Left lung (tissue), 14 donors: ENCODE measurements around the gene RLIM. TPM values are rescaled to one million over a fixed set of nuclear protein-coding genes. Genes with fewer than 3 reads are reported as not detected.
"Not testable (repeated sequence)": the region's sequence is repeated elsewhere in the genome, so short reads cannot be mapped to it uniquely, and the experiment has no call there.

Source experiments
- ATAC-seq: fragments of 200-7000 bp; cut with Tn5 transposase; one replicate; pipeline ENCODE4 v1.9.1; 2020; ENCODE audit warnings: moderate library complexity
- DNase-seq, 4 donors: peaks; one replicate each; pipeline ENCODE4 v3.0.0-alpha.2; 2013 to 2020
- H3K27ac ChIP-seq, 2 donors: fragments of 200-600 bp; sonication (generic) in 1 of 2; one replicate each; pipeline versions ENCODE4 v1.5.0 to v1.8.0; 2020 to 2021
- H3K27me3 ChIP-seq, 2 donors: fragments of 200-600 bp; sonication (generic) in 1 of 2; one replicate each; pipeline versions ENCODE4 v1.5.0 to v1.8.0; 2020 to 2021
- H3K36me3 ChIP-seq, 2 donors: fragments of 200-600 bp; sonication (generic) in 1 of 2; one replicate each; pipeline versions ENCODE4 v1.5.0 to v1.8.0; 2020 to 2021
- H3K4me1 ChIP-seq, 2 donors: fragments of 200-600 bp; one replicate each; pipeline ENCODE4 v1.8.0; 2021
- H3K4me3 ChIP-seq, 2 donors: fragments of 200-600 bp; sonication (generic) in 1 of 2; one replicate each; pipeline versions ENCODE4 v1.5.0 to v1.8.0; 2020 to 2021; ENCODE audit warnings: mild to moderate bottlenecking in 1 of 2
- H3K9me3 ChIP-seq, 2 donors: fragments of 200-600 bp; sonication (generic) in 1 of 2; one replicate each; pipeline versions ENCODE4 v1.5.0 to v1.8.0; 2020 to 2021
- CTCF ChIP-seq, 2 donors: fragments of 200-600 bp; sonication (generic) in 1 of 2; IDR thresholded peaks; one replicate each; pipeline versions ENCODE4 v1.5.0 to v1.8.0; 2021; ENCODE audit warnings: antibody characterized with exemption in 2 of 2
- intact Hi-C, 2 donors: fragments of 100-400 bp; cut with DNase I; formaldehyde crosslinking; loops; one replicate each; pipeline versions ENCODE4 v1.11.2 to v1.14.2; 2022
- long read RNA-seq, 12 donors: library from polyadenylated mRNA in 2 of 12; unstranded in 2 of 12; transcript quantifications; one replicate each; pipeline ENCODE4 v2.0.0 and lab custom pipeline, GENCODE V29; 2019 to 2026
- polyA plus RNA-seq, 6 donors: library from polyadenylated mRNA; unstranded; fragments of 120-200 nt; gene quantifications; one replicate each; pipeline ENCODE4 v1.2.1, GENCODE V29; 2013; ENCODE audit not compliant: insufficient read length in 6 of 6
- total RNA-seq, 2 donors: library from RNA; stranded (reverse); fragmentation: NEBNext Ultra II Directional; extraction: Animal tissue kit (Norgen Biotek cat#: 25700); gene quantifications; one replicate each; pipeline ENCODE4 v1.2.1, GENCODE V29; 2021
- donor health status: DM: no; HTN: yes; CAD: no.
- donor health status: DM: no; HTN: no; CAD: no.

RLIM gene
- total RNA-seq, result 10 to 100 TPM; 31.6 to 40.6 TPM
- polyA plus RNA-seq, result 10 to 100 TPM; 25.3 to 30.7 (median 27.4) TPM
- long read RNA-seq, donor 1, full-length matches to known transcripts, result 16 of 16 reads
- long read RNA-seq, donor 1, partial matches to known transcripts, result 0 of 16 reads
- long read RNA-seq, donor 1, other reads (novel, unspliced or antisense), result 0 of 16 reads
- long read RNA-seq, donor 2, full-length matches to known transcripts, result 5 of 5 reads
- long read RNA-seq, donor 2, partial matches to known transcripts, result 0 of 5 reads
- long read RNA-seq, donor 2, other reads (novel, unspliced or antisense), result 0 of 5 reads
- long read RNA-seq, donor 3, full-length matches to known transcripts, result 9 of 9 reads
- long read RNA-seq, donor 3, partial matches to known transcripts, result 0 of 9 reads
- long read RNA-seq, donor 3, other reads (novel, unspliced or antisense), result 0 of 9 reads
- long read RNA-seq, donor 4, full-length matches to known transcripts, result 2 of 4 reads
- long read RNA-seq, donor 4, partial matches to known transcripts, result 0 of 4 reads
- long read RNA-seq, donor 4, other reads (novel, unspliced or antisense), result 2 of 4 reads
- long read RNA-seq, donor 5, full-length matches to known transcripts, result 5 of 5 reads
- long read RNA-seq, donor 5, partial matches to known transcripts, result 0 of 5 reads
- long read RNA-seq, donor 5, other reads (novel, unspliced or antisense), result 0 of 5 reads
- long read RNA-seq, donor 6, full-length matches to known transcripts, result 2 of 2 reads
- long read RNA-seq, donor 6, partial matches to known transcripts, result 0 of 2 reads
- long read RNA-seq, donor 6, other reads (novel, unspliced or antisense), result 0 of 2 reads
- long read RNA-seq, donor 7, full-length matches to known transcripts, result 1 of 1 reads
- long read RNA-seq, donor 7, partial matches to known transcripts, result 0 of 1 reads
- long read RNA-seq, donor 7, other reads (novel, unspliced or antisense), result 0 of 1 reads
- long read RNA-seq, donor 8, full-length matches to known transcripts, result 4 of 4 reads
- long read RNA-seq, donor 8, partial matches to known transcripts, result 0 of 4 reads
- long read RNA-seq, donor 8, other reads (novel, unspliced or antisense), result 0 of 4 reads
- long read RNA-seq, donor 9, result 0 reads
- long read RNA-seq, donor 10, partial matches to known transcripts, result 0 of 5 reads
- long read RNA-seq, donor 10, other reads (novel, unspliced or antisense), result 5 of 5 reads
- long read RNA-seq, donor 11, full-length matches to known transcripts, result 7 of 7 reads
- long read RNA-seq, donor 11, partial matches to known transcripts, result 0 of 7 reads
- long read RNA-seq, donor 11, other reads (novel, unspliced or antisense), result 0 of 7 reads
- long read RNA-seq, donor 12, full-length matches to known transcripts, result 3 of 3 reads
- long read RNA-seq, donor 12, partial matches to known transcripts, result 0 of 3 reads
- long read RNA-seq, donor 12, other reads (novel, unspliced or antisense), result 0 of 3 reads

- peaks cover 0 to 3% of the 10 kb centered on the region in 2 donors for H3K36me3 ChIP-seq
- H3K4me1 ChIP-seq, result peaks cover 0 to 13% of the 10 kb centered on the region in 2 donors
- ATAC-seq, result peak; percentile 99
- peak; percentile 88 to 96 (median 94) for DNase-seq
- peak within 1 kb of the TSS; percentile 96 to 99 for H3K27ac ChIP-seq
- peak within 1 kb of the TSS; percentile 59 for H3K4me3 ChIP-seq
- H3K9me3 ChIP-seq, result no peaks in the 10 kb centered on the region
- TF ChIP-seq CTCF (IDR thresholded peaks at IDR 0.05), result no peak
- H3K27me3 ChIP-seq, result no peaks in the 10 kb centered on the region
- intact Hi-C loops, result no loop called here
Measured at GRCh38 chrX:74614093-74614909, at the start of gene RLIM. RLIM (minus strand) TSS chrX:74614624; CDS start chrX:74595977, 18,647 bp downstream.

GRCh38 chrX:74656079-74656745, 41.8 kb upstream of the RLIM start:
- TF ChIP-seq CTCF (IDR thresholded peaks at IDR 0.05), result no peak
- DNase-seq (no peak), ATAC-seq (no peak)
- Histone ChIP-seq H3K9me3 (no peaks in the 10 kb centered on the region), H3K4me1 (no peaks in the 10 kb centered on the region), H3K27me3 (no peaks in the 10 kb centered on the region), H3K4me3 (no peak overlapping the region), H3K27ac (no peak overlapping the region), H3K36me3 (no peaks in the 10 kb centered on the region)
- intact Hi-C loops, result no loop called here

- H3K27me3 ChIP-seq, H3K27ac ChIP-seq, ATAC-seq, H3K9me3 ChIP-seq, H3K4me3 ChIP-seq, intact Hi-C loops, H3K4me1 ChIP-seq, H3K36me3 ChIP-seq, DNase-seq: not testable (repeated sequence)
Measured at GRCh38 chrX:74654953-74655352, 40.5 kb upstream of the RLIM start.

- no peak overlapping the region for H3K27ac ChIP-seq
- no peaks in the 10 kb centered on the region for H3K36me3 ChIP-seq
- no peak for TF ChIP-seq CTCF (IDR thresholded peaks at IDR 0.05)
- H3K9me3 ChIP-seq, result no peaks in the 10 kb centered on the region
- intact Hi-C loops, result no loop called here
- no peaks in the 10 kb centered on the region for H3K27me3 ChIP-seq
- no peaks in the 10 kb centered on the region for H3K4me1 ChIP-seq
- no peak overlapping the region for H3K4me3 ChIP-seq
- no peak for ATAC-seq
- no peak for DNase-seq
Measured at GRCh38 chrX:74636749-74637314, 22.4 kb upstream of the RLIM start.
